GM13977 (cell line): ENCODE data around the gene FARP1.
A peak's percentile ranks its signal among the peaks of the same experiment; 100 is the strongest.

Source experiments
- DNase-seq: peaks from one replicate; pipeline ENCODE4 v3.0.0; 2012; ENCODE audit warnings: low spot score
- CTCF ChIP-seq: IDR thresholded peaks from 2 replicates; pipeline ENCODE4 v1.5.1; 2012; ENCODE audit warnings: mild to moderate bottlenecking, control low read depth; ENCODE audit not compliant: insufficient read depth; ENCODE audit errors: extremely low read depth, missing control alignments
- in situ Hi-C: fragments of 300-500 bp; cut with MboI; formaldehyde crosslinking; loops from one replicate; pipeline ENCODE4 v1.12.0; 2022; ENCODE audit warnings: low sequenced_read_pairs, low pct_unique_long_range_greater_than_20kb, mixed read lengths, inconsistent platforms; ENCODE audit not compliant: unreplicated experiment

FARP1 gene

DNA sequence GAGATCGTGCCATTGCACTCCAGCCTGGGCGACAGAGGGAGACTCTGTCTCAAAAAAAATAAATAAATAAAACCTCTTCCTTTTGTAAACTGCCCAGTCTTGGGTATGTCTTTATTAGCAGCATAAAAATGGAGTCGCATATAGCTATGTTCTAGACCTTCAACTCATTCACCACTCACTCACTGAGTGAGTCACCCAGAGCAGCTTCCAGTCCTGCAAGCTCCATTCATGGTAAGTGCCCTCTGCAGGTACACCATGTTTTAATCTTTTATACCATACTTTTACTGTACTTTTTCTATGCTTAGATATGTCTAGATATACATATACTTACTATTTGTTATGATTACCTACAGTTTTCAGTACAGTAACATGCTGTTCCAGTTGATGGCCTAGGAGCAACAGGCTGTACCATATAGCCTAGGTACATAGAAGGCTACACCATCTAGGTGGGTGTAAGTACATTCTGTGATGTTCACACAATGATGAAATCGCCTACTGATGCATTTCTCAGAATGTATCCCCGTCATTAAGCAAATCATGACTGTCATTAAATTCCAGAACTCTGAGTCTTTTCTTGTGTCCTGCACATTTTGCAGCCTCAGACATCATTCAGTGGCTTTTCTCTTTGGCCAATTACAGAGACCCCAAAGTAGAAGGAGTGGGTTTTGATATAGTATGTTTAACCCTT lies 13.7 kb upstream of the FARP1 start:
- TF ChIP-seq CTCF: no peak
- no peak for DNase-seq
- in situ Hi-C loops: no loop called here

DNA sequence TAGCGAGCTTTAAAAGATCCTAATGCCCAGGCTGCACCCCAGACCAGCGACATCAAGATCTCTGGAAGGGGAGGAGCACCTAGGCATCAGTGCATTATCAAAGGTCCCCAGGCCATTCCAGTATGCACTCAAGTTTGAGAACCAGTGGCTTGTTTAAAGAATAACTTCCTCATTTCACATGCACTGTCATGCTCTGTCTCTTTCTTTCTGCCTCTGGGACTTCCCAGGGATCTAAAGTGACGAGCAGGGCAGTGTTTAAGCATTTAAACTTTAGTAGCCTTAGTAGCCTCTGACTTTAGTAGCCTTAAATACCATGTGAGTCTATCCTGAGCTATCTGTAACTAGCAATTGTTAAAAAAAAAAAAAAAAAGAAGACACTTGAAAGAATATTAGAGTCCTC lies 8.9 kb upstream of the FARP1 start:
- DNase-seq: peak; percentile 52
- in situ Hi-C loops: no loop called here
- no peak for TF ChIP-seq CTCF

- DNase-seq: no peak
- TF ChIP-seq CTCF: no peak
- in situ Hi-C loops: no loop called here
These were observed 8.0 kb upstream of the FARP1 start for GRCh38 chr13:98134901-98135300.

DNA sequence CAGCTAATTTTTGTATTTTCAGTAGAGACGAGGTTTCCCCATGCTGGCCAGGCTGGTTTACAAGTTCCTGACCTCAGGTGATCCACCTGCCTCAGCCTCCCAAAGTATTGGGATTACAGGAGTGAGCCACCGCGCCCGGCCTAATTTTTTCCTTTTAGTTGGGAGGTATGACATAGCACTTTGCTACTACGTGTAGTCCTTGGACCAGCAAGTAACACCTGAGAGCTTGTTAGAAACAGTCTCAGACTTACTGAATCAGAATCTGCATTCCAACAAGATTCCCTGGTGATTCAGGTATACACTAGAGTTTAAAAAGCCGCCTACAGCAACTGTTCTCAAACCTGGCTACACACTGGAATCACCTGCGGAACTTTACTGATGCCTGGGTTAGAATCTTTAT lies 1.8 kb upstream of the FARP1 start:
- in situ Hi-C loops: no loop called here
- TF ChIP-seq CTCF: no peak
- no peak for DNase-seq

DNA sequence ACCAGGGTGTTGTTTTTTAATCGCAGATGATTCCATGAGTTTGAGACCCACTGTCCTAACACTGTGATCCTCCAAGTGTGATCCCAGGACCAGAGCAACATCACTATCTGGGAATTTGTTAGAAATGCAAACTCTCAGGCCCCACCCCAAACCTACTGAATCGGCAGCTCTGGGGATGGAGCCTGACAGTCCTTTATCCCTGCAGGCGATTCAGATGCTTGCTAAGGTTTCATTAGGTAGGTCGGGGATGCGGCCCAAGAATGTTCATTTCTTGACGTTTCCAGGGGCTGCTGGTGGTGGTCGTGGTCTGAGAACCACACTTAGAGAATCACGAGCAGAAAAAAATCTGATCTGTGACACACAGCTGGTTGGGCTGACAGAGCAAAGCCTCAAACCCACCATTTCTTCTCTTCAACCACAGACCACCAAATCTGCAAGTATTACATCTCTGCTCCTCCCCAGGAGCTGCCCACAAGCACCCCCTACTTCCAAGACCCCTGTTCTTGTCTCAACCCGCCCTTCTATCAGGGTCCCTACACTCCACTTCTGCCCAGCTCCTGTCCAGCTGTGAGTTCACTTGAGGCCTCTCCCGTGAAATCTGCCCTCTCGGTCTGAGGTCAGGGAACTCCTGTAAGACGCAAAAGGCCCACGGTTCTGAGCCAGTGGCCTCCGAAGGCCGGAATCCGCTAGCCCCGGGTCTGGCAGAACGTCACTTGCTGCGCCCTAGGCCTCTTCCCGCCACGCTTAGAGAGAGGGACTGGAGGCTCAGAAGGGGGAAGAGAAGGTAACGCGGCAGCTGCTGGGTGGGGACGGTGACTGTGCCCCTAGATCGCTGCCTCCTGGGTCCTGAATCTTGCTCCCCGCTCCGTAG lies 1.1 kb upstream of the FARP1 start:
- no peak for DNase-seq
- in situ Hi-C loops: no loop called here
- no peak for TF ChIP-seq CTCF

GRCh38 chr13:98143157-98143553 lies 261 bp downstream of the FARP1 start:
- in situ Hi-C loops: no loop called here
- peak; percentile 55 for DNase-seq
- TF ChIP-seq CTCF: no peak
